ENCODE results near the gene CCDC190. TPM values are rescaled to one million over a fixed set of nuclear protein-coding genes. Genes with fewer than 3 reads are reported as not detected.

Gene CCDC190, protein sequence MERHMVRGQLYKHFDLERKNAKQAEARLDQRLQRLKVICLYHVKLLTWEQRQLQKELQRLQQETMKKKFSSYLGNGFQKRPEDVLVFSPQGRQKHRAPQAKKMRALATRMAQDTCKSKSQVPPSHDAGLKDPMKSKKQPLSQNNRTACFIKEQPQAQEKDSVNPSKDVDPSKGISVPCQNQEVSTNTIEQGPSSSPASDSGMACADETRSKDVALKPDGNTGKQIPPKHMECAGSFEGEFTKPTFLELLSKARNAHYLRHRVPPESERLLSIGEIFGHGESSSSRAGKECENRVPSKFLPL
- total RNA-seq, result not detected

DNA sequence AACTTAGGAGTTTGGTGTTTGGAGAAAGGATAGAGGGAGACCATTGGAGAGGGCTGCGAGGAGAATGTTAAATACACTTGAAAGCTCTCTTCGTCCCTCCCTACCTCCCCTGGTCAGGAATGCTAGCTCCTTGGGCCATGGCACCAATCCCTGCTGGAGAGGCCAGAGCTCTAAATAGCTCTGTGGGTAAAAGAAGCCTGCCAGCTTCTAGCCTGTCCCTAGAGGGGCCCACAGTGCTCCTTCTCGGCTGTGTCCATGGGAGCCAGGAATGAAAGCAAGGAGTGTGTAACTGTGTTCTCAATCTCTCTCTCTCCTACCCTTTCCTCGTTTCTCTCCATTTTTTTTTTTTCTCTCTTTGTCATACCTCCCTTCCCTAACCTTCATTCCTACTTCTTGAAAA lies at the start of gene CCDC190:
Gene CCDC190, minus strand, starts transcription at position 75 of the 400 bp plus-strand sequence. CDS start 1,529 bp downstream, outside the sequence.
- no peaks in the 10 kb centered on the region for H3K36me3 Mint-ChIP-seq
- no peak within 1 kb of the TSS for H3K4me3 Mint-ChIP-seq
- intact Hi-C loops (cut with micrococcal nuclease), result no loop called here

DNA sequence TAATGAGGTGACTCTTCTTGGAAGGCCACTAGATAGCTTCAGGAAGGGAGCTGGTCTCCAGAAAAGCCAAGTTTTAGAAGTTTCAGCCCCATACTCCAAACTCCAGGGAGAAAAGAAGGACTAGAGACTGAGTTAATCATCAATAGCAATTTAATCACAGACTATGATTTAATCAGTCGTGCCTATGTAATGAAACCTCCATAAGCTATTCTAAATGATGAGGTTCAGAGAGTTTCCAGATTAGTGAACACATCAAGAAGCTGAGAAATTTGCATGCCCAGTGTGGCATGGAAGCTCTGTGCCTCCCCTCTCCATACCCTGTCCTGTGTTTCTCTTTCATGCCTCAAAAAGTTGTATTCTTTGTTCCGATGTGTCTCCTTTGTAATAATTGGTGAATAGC lies 49.2 kb upstream of the CCDC190 start:
- intact Hi-C loops (cut with micrococcal nuclease), result no loop called here
- ChIA-PET POLR2A (no interaction called here), CTCF (no interaction called here)
- H3K9me3 Mint-ChIP-seq, result peaks cover 7% of the 10 kb centered on the region
- H3K27ac Mint-ChIP-seq, result no peak overlapping the region
- DNase-seq, result no peak
- H3K4me3 Mint-ChIP-seq, result no peak overlapping the region
- H3K36me3 Mint-ChIP-seq, result peaks cover 5% of the 10 kb centered on the region
- H3K27me3 Mint-ChIP-seq, result no peaks in the 10 kb centered on the region
- H3K4me1 Mint-ChIP-seq (ENCODE audit: low read depth), result no peaks in the 10 kb centered on the region

More for the DNA sequence above, at the start of gene CCDC190:
- CTCF ChIA-PET, result interaction anchor here (0.5 to 3.5 kb wide), 4 partner anchors 13 to 457 kb away, joined by 3 to 18 read pairs (median 4); no protein-coding TSS in a partner anchor
- Mint-ChIP-seq H3K27me3 (peaks cover 16% of the 10 kb centered on the region), H3K27ac (no peak within 1 kb of the TSS), H3K4me1 (ENCODE audit: low read depth) (no peaks in the 10 kb centered on the region), H3K9me3 (no peaks in the 10 kb centered on the region)
- DNase-seq, result no peak
- POLR2A ChIA-PET, result no interaction called here

DNA sequence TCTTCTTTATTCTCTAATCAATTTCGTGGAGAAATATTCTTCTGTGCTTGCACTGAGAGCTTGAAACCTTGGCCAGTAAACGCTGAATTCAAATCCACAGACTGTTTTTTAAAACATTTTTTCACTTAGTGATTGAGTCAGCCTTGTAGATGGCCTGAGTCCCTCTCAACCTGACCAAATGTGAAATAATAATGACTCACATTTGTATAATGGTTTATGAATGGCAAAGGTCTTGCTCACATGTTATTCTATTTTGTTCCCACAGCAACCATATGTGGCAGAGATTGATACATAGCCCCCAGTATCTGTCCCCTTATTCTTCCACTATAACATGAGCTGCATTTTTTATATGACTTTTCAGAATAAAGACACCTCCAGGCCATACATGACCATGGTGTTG lies 47.8 kb upstream of the CCDC190 start:
- H3K27ac Mint-ChIP-seq, result no peak overlapping the region
- no peaks in the 10 kb centered on the region for H3K4me1 Mint-ChIP-seq (ENCODE audit: low read depth)
- DNase-seq, result no peak
- H3K36me3 Mint-ChIP-seq, result peaks cover 5% of the 10 kb centered on the region
- H3K4me3 Mint-ChIP-seq, result no peak overlapping the region
- peaks cover 7% of the 10 kb centered on the region for H3K9me3 Mint-ChIP-seq
- POLR2A ChIA-PET, result no interaction called here
- intact Hi-C loops (cut with micrococcal nuclease), result no loop called here
- CTCF ChIA-PET, result no interaction called here
- H3K27me3 Mint-ChIP-seq, result no peaks in the 10 kb centered on the region

DNA sequence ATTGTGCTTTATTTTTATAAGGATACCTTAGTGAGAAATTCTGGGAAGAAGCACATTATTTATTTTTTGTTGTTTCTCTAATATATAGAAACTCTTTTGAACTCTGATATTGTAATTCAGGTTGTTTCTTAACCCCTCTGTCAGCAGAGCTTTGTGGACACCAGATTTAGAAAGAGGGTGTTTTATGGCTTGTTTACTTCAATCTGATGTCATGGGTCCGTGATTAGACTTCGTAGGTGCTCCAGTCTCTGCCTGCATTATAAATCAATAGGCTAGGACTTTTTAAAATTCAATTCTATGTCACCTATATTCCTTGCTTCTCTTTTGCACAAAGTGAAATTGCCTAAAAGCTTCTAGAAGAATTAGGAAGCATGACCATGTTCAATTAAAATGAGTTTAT lies 47.3 kb upstream of the CCDC190 start:
- CTCF ChIA-PET, result no interaction called here
- DNase-seq, result no peak
- no peak overlapping the region for H3K4me3 Mint-ChIP-seq
- H3K27ac Mint-ChIP-seq, result no peak overlapping the region
- POLR2A ChIA-PET, result no interaction called here
- no peaks in the 10 kb centered on the region for H3K4me1 Mint-ChIP-seq (ENCODE audit: low read depth)
- no peaks in the 10 kb centered on the region for H3K27me3 Mint-ChIP-seq
- intact Hi-C loops (cut with micrococcal nuclease), result no loop called here
- H3K9me3 Mint-ChIP-seq, result peaks cover 7% of the 10 kb centered on the region
- H3K36me3 Mint-ChIP-seq, result peaks cover 5% of the 10 kb centered on the region

DNA sequence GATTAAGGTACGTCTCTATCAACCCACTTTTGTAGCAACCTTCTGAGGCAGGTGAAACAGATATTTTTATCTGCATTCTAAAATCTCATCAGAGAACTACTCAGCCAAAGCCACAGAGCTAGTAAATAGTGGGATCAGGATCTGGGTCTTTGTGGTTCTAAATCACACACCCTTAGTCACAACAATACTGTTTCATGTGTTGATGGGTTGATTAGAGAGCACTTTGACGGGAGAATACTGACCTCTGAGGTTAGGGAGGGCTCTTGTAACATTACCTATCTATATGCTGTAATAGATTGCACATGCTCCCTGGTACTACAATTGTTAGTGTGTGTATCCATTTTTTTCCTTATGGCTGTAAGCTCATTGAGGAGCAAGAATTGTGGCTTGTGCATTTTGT lies 45.5 kb upstream of the CCDC190 start:
- no peak for DNase-seq
- POLR2A ChIA-PET, result no interaction called here
- H3K9me3 Mint-ChIP-seq, result no peaks in the 10 kb centered on the region
- no peaks in the 10 kb centered on the region for H3K4me1 Mint-ChIP-seq (ENCODE audit: low read depth)
- intact Hi-C loops (cut with micrococcal nuclease), result no loop called here
- no peaks in the 10 kb centered on the region for H3K27me3 Mint-ChIP-seq
- no peaks in the 10 kb centered on the region for H3K36me3 Mint-ChIP-seq
- no peak overlapping the region for H3K4me3 Mint-ChIP-seq
- CTCF ChIA-PET, result no interaction called here
- H3K27ac Mint-ChIP-seq, result no peak overlapping the region

DNA sequence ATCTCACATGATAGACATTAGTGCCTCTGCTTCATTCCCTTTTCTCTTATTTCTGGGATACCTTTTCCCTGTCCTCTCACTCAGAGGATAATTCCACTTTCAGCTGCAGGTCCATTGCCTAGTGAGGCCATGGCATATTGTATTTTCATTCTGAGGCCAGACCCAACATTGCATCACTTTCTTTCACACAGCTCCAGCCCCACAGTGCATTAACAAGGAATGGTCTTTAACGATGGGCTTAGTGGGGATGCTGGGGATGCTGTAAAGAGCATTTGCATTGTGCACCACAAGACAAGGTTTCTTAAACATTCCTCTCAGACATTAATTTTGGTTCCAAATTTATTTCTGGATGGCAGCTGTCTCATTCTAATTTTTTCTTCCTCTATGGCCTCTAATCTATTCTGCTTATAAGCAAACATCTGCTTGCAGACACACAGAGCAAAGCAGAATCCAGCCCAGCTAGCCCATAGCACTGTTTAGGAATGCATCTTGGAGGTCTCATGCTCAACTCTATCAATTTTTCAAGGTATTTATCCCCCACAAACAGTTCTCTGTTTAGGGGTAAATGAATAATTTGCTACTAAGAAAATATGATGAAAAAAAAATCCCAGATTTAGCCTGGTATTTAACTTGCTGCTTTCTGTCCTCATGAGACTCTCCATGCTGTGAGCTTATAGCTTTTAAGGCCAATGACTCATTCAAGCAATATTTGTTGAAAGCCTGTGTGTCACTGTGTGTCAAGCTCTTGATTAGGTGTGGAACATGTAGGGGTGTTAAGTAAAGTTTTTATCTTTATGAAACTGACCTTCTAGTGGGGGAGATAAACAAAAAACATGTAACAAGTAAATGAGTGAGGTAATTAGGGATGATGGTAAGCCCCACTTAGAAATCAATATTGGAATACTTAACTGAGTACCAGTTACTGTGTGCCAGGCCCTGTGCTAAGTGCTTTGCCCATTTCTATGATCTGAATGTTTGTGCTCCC lies 44.5 kb upstream of the CCDC190 start:
- H3K27me3 Mint-ChIP-seq, result no peaks in the 10 kb centered on the region
- POLR2A ChIA-PET, result no interaction called here
- no peaks in the 10 kb centered on the region for H3K36me3 Mint-ChIP-seq
- intact Hi-C loops (cut with micrococcal nuclease), result no loop called here
- H3K4me3 Mint-ChIP-seq, result no peak overlapping the region
- no peaks in the 10 kb centered on the region for H3K9me3 Mint-ChIP-seq
- no peaks in the 10 kb centered on the region for H3K4me1 Mint-ChIP-seq (ENCODE audit: low read depth)
- H3K27ac Mint-ChIP-seq, result no peak overlapping the region
- no peak for DNase-seq
- CTCF ChIA-PET, result no interaction called here

DNA sequence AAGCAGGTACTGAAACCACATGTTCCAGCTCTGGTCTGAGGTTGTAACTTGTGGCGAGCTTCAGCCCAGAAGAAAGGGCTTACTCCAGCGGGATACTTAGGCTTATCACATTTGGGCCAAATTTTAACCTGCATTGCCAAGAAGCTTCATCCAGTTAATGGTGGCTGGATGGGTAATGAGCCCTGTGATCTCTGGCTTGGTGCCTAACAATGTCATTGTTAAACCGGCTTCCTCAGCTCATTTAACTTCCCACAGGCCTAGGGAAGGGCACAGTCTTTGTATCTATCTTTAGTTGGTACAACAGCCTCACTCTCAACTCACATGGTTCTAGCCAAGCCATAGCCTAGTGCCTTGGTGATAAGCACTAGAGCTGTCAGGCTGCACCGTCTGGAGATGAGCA lies 43.6 kb upstream of the CCDC190 start:
- ChIA-PET CTCF (no interaction called here), POLR2A (no interaction called here)
- Mint-ChIP-seq H3K4me1 (ENCODE audit: low read depth) (no peaks in the 10 kb centered on the region), H3K27me3 (no peaks in the 10 kb centered on the region), H3K27ac (no peak overlapping the region), H3K9me3 (no peaks in the 10 kb centered on the region), H3K4me3 (no peak overlapping the region), H3K36me3 (no peaks in the 10 kb centered on the region)
- DNase-seq, result no peak
- intact Hi-C loops (cut with micrococcal nuclease), result no loop called here

DNA sequence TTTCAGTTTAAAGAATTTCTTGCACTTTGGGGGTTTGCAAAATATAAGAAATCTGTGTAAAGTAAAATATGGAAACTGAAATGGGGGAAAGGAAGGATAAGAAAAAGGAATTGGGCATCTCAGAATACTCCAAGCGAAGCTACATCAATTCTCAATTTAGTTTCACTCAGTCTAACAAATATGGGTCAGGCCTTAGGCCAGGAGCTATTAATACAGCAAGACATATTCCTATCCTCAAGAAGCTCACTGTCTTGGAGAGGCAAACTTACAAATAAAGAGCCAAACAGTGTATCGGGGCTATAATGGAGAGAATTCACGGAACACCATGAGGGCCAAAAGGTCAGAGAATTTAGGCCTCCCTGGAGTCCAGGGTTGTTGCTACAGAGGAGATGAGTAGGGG lies 43.0 kb upstream of the CCDC190 start:
- ChIA-PET POLR2A (no interaction called here), CTCF (no interaction called here)
- H3K9me3 Mint-ChIP-seq, result no peaks in the 10 kb centered on the region
- H3K4me1 Mint-ChIP-seq (ENCODE audit: low read depth), result no peaks in the 10 kb centered on the region
- H3K4me3 Mint-ChIP-seq, result no peak overlapping the region
- no peak for DNase-seq
- H3K27ac Mint-ChIP-seq, result no peak overlapping the region
- no peaks in the 10 kb centered on the region for H3K27me3 Mint-ChIP-seq
- no peaks in the 10 kb centered on the region for H3K36me3 Mint-ChIP-seq
- intact Hi-C loops (cut with micrococcal nuclease), result no loop called here

DNA sequence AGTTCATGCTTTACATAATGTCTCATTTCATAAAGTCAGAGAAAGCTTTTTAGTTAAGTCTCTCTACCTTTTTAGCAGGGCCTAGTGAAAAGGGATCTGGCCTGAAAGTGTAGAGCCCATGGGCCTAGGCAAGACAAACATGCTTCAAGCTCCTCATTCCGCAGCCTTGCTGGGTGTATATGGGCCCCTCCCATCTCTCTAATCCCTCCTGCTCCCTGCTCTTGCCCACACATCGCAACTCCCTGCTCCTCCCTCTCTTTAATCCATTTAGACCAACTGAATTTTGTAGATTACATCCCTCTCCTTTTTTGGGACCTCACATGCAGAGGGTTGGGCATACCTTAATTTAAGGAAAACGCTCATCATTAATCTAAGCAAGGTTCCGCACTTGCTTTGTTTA lies 42.3 kb upstream of the CCDC190 start:
- intact Hi-C loops (cut with micrococcal nuclease), result no loop called here
- Mint-ChIP-seq H3K36me3 (no peaks in the 10 kb centered on the region), H3K4me1 (ENCODE audit: low read depth) (no peaks in the 10 kb centered on the region), H3K9me3 (no peaks in the 10 kb centered on the region), H3K27me3 (no peaks in the 10 kb centered on the region), H3K27ac (no peak overlapping the region), H3K4me3 (no peak overlapping the region)
- no peak for DNase-seq
- POLR2A ChIA-PET, result no interaction called here
- CTCF ChIA-PET, result no interaction called here

DNA sequence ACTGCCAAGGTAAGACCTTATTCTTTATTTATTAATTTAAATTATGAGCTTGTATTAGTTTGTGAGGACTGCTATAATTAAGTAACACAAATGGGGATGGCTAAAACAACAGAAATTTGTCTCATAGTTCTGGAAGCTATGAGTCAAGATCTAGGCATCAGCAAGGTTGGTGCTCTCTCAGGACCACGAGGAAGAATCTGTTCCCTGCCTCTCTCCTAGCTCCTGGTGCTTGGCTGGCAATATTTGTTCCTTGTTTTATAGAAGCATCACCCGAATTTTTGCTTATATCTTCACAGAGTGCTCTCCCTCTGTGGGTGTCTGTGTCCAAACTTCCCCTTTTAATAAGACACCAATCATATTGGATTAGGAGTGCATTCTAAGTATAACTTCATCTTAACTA lies 41.4 kb upstream of the CCDC190 start:
- H3K4me3 Mint-ChIP-seq, result no peak overlapping the region
- POLR2A ChIA-PET, result no interaction called here
- no peak overlapping the region for H3K27ac Mint-ChIP-seq
- no peaks in the 10 kb centered on the region for H3K27me3 Mint-ChIP-seq
- no peaks in the 10 kb centered on the region for H3K36me3 Mint-ChIP-seq
- intact Hi-C loops (cut with micrococcal nuclease), result no loop called here
- DNase-seq, result no peak
- CTCF ChIA-PET, result no interaction called here
- H3K9me3 Mint-ChIP-seq, result no peaks in the 10 kb centered on the region
- H3K4me1 Mint-ChIP-seq (ENCODE audit: low read depth), result no peaks in the 10 kb centered on the region

DNA sequence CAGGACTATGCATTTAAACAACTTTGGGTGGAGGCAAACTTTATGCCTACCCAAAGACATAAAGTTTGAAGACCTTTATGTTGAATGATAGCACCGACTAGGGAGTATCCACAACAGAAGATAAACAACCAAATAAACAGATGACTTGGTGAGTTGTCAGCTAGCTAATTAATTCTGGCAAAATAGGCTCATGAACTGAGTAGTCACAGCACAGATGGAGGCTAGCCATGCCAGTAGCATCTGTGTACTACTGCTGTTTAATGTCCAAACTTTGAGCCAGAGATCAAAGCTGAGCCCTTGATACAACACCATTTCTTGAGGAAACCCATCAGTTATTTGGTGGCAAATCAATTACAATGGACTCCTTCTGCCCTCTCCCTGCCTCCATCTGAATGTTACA lies 40.3 kb upstream of the CCDC190 start:
- DNase-seq, result no peak
- H3K27ac Mint-ChIP-seq, result no peak overlapping the region
- H3K4me3 Mint-ChIP-seq, result no peak overlapping the region
- intact Hi-C loops (cut with micrococcal nuclease), result no loop called here
- no peaks in the 10 kb centered on the region for H3K9me3 Mint-ChIP-seq
- POLR2A ChIA-PET, result no interaction called here
- no peaks in the 10 kb centered on the region for H3K27me3 Mint-ChIP-seq
- no peaks in the 10 kb centered on the region for H3K4me1 Mint-ChIP-seq (ENCODE audit: low read depth)
- no peaks in the 10 kb centered on the region for H3K36me3 Mint-ChIP-seq
- CTCF ChIA-PET, result no interaction called here

DNA sequence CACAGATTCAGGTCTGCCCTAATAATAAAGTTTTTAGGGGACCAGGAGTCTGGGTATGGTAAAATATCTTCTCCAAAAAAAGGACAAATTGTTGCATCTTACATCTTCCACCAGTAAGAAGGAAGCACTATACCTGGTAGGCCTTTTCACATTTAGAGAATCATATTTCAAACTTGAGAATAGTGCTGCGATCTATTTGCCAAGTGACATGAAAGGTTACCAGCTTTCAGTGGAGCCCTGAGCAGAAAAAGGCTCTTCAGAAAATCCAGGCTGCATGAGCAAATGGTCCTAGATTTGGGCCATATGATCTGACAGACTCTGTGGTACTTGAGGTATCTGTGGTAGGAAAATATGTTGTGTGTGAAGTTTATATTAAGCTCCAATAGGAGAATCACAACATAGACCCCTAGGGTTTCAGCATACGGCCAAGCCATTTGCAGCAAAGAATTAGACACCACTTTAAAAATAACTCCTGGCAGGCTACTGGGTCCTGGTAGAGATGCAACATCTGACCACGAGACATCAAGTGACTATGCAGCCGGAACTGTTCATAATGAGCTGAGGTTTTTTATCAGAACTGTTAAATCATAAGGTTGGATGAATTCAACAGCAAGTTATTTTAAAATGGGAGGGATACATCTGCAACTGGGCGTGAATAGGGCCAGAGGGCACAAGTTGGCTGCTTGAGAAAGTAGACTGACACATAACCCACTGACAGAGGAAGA lies 38.6 kb upstream of the CCDC190 start:
- Mint-ChIP-seq H3K27me3 (no peaks in the 10 kb centered on the region), H3K27ac (no peak overlapping the region), H3K36me3 (no peaks in the 10 kb centered on the region), H3K4me1 (ENCODE audit: low read depth) (no peaks in the 10 kb centered on the region), H3K9me3 (no peaks in the 10 kb centered on the region), H3K4me3 (no peak overlapping the region)
- intact Hi-C loops (cut with micrococcal nuclease), result no loop called here
- ChIA-PET CTCF (no interaction called here), POLR2A (no interaction called here)
- DNase-seq, result no peak

All from activated CD4-positive, alpha-beta memory T cell treated with anti-CD3 and anti-CD28 coated beads for 36 hours (primary cell).